ENCODE results near the gene RHOXF2. TPM values are rescaled to one million over a fixed set of nuclear protein-coding genes. Genes with fewer than 3 reads are reported as not detected.
A peak's percentile ranks its signal among the peaks of the same experiment; 100 is the strongest.
"Not testable (repeated sequence)": the region's sequence is repeated elsewhere in the genome, so short reads cannot be mapped to it uniquely, and the experiment has no call there.

Gene RHOXF2
- total and polyA plus RNA-seq, 9 of the 15 experiments (the other 6 are each of a cell fraction or from before 2014, with no cell fraction given): 36.0 to 200 (median 141) TPM

DNA sequence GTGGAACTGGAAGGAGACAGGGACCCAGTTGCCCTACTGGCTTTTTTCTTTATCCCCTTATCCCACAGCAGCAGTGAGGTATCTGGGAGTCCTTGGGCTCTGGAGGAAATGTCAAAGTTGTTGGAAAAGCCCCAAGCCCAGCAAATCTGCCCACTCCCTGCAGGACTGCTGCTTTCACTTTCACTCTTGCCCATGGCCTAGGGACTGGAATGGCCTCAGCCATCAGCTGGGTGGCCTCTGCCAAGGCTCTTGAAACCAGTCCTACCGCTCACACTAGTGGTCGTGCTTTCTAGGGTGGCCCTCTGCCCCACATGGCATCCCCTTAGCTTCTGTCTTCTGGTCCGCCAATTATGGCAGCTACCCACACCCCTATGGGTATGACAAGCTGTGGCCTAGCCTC is 33.0 kb upstream of the RHOXF2 start:
- no TSS peak for BruUV-seq (replicated peaks)
- H3K9me3 ChIP-seq (replicated peaks; ENCODE audit: control insufficient read depth, insufficient read depth, low read depth, low read length): no peaks in the 10 kb centered on the region; the same call in 1 of the 2 replicates
- no peak for DNase-seq (ENCODE audit: extremely low read depth in 1 of 4, low spot score in 3 of 4)
- no peaks in the 10 kb centered on the region; a peak in 2 of 5 replicates for H3K4me1 ChIP-seq (replicated peaks in 1 of 2; ENCODE audit: control insufficient read depth in 2 of 2, insufficient read depth in 2 of 2, low read length in 2 of 2)
- TF ChIP-seq CREB3 (tag; conservative IDR thresholded peaks at IDR 0.05; ENCODE audit: low read depth) (0 out of 2 replicates have a peak, but pooled peaks have one; percentile 40), ZNF76 (CRISPR knock-in tag; IDR thresholded peaks at IDR 0.05; ENCODE audit: borderline replicate concordance) (no peak), BCL6 (CRISPR knock-in tag; IDR thresholded peaks at IDR 0.05) (no peak), ZNF175 (CRISPR knock-in tag; IDR thresholded peaks at IDR 0.05; ENCODE audit: low read depth) (no peak), HNRNPH1 (optimal IDR thresholded peaks at IDR 0.05; ENCODE audit: low read depth, low read length) (no peak)
- H4K20me1 ChIP-seq (replicated peaks; ENCODE audit: control insufficient read depth, insufficient read depth, low read length): no peaks in the 10 kb centered on the region
- H3K79me2 ChIP-seq (ENCODE audit: control insufficient read depth, insufficient read depth, low read length): no peaks in the 10 kb centered on the region
- peak overlapping the region; percentile 4; the same call in 1 of the 2 replicates for H2AFZ ChIP-seq (ENCODE audit: low read depth, low read length)
- ATAC-seq: peak; percentile 45
- intact Hi-C loops (cut with micrococcal nuclease) (no loop called here), in situ Hi-C loops (cut with MboI) (no loop called here)
- ChIA-PET POLR2A (interaction anchor here (1.9 kb wide), 1 partner anchor 14 kb away, joined by 6 read pairs; no protein-coding TSS in a partner anchor), CTCF (ENCODE audit: low intra/inter-chr PET ratio) (no interaction called here)
- H3K9ac ChIP-seq (ENCODE audit: insufficient read depth in 1 of 2, low read depth in 2 of 2, low read length in 2 of 2): peak overlapping the region in 1 of 2 experiments; percentile 61; a peak in 1 of 4 replicates
- no peaks in the 10 kb centered on the region for H3K27me3 ChIP-seq (ENCODE audit: control insufficient read depth in 2 of 2, insufficient read depth in 2 of 2, low read length in 2 of 2)
- WGBS (ENCODE audit: insufficient coverage, low coverage, missing lambda C conversion rate): 50% methylated on average over 1 of the region's 3 CpGs
- H3K4me2 ChIP-seq (ENCODE audit: insufficient read depth, low read length): peak overlapping the region; percentile 25; the same call in 1 of the 2 replicates
- no peaks in the 10 kb centered on the region for H3K9me1 ChIP-seq (ENCODE audit: control insufficient read depth, insufficient read depth, low read length)
- FAIRE-seq: no peak
- no peaks in the 10 kb centered on the region for H3K36me3 ChIP-seq (ENCODE audit: control insufficient read depth, insufficient read depth, low read length)
- no peak overlapping the region for H3K27ac ChIP-seq (ENCODE audit: extremely low read depth, low read depth, low read length)
- no peak overlapping the region for H3K4me3 ChIP-seq

DNA sequence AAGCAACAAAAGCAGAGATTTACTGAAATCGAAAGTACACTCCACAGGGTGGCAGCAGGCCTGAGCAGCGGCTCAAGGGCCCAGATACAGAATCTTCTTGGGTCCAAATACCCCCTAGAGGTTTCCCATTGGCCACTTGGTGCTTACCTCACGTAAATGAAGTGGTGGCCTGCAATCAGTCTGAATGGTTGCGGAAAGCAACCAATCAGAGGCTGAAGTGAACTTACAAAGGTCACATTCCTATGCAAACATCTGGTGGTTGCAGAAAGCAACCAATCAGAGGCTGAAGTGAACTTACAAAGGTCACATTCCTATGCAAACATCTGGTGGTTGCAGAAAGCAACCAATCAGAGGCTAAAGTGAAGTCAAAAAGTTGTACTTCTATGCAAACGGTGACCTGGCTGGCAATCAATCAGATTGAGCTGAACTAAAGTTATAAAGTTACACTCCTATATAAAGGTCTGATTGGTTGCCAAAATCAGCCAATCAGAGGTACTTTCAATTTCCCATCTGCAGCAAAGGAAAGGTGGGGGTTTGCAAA is 30.0 kb upstream of the RHOXF2 start:
- 0 out of 2 replicates have a peak overlapping the region, but pooled peaks have one; percentile 31 for H2AFZ ChIP-seq (ENCODE audit: low read depth, low read length)
- 33% methylated on average over 5 of the region's 5 CpGs for WGBS (ENCODE audit: insufficient coverage, low coverage, missing lambda C conversion rate)
- POLR2A ChIA-PET: interaction anchor here (1.2 kb wide), 1 partner anchor 11 kb away, joined by 4 read pairs; no protein-coding TSS in a partner anchor
- H3K9me1 ChIP-seq (ENCODE audit: control insufficient read depth, insufficient read depth, low read length); in situ Hi-C loops (cut with MboI); H3K36me3 ChIP-seq (ENCODE audit: control insufficient read depth, insufficient read depth, low read length); H3K9ac ChIP-seq (ENCODE audit: insufficient read depth in 1 of 2, low read depth in 2 of 2, low read length in 2 of 2); H3K4me1 ChIP-seq (replicated peaks in 1 of 2; ENCODE audit: control insufficient read depth in 2 of 2, insufficient read depth in 2 of 2, low read length in 2 of 2); H3K9me3 ChIP-seq (replicated peaks; ENCODE audit: control insufficient read depth, insufficient read depth, low read depth, low read length); DNase-seq (ENCODE audit: extremely low read depth in 1 of 4, low spot score in 3 of 4); H3K27me3 ChIP-seq (ENCODE audit: control insufficient read depth in 2 of 2, insufficient read depth in 2 of 2, low read length in 2 of 2); H3K4me2 ChIP-seq (ENCODE audit: insufficient read depth, low read length); H4K20me1 ChIP-seq (replicated peaks; ENCODE audit: control insufficient read depth, insufficient read depth, low read length); CTCF ChIA-PET (ENCODE audit: low intra/inter-chr PET ratio); H3K79me2 ChIP-seq (ENCODE audit: control insufficient read depth, insufficient read depth, low read length); FAIRE-seq; H3K27ac ChIP-seq (ENCODE audit: extremely low read depth, low read depth, low read length); BruUV-seq (replicated peaks); intact Hi-C loops (cut with micrococcal nuclease); H3K4me3 ChIP-seq: not testable (repeated sequence)
- 0 out of 3 replicates have a peak, but pooled peaks have one; percentile 33 for ATAC-seq
